Transverse colon (tissue), 4 donors: Measurements from ENCODE around the gene PSKH1. TPM values are rescaled to one million over a fixed set of nuclear protein-coding genes. Genes with fewer than 3 reads are reported as not detected.

Experiments
- DNase-seq: peaks from one replicate; pipeline ENCODE4 v3.0.0-alpha.2; 2019
- H3K27ac ChIP-seq, 4 donors: fragments of 200-600 bp; sonication (generic); 2 replicates each; pipeline ENCODE4 v1.5.1; 2016 to 2018; ENCODE audit warnings: inconsistent platforms in 4 of 4
- H3K27me3 ChIP-seq: fragments of 200-600 bp; sonication (generic); 2 replicates; pipeline ENCODE4 v1.5.1; 2017; ENCODE audit warnings: inconsistent platforms
- H3K36me3 ChIP-seq, 4 donors: fragments of 200-600 bp; sonication (generic); 2 replicates each; pipeline ENCODE4 v1.5.1; 2017 to 2019; ENCODE audit warnings: inconsistent platforms in 4 of 4
- H3K4me1 ChIP-seq, 4 donors: fragments of 200-600 bp; sonication (generic); 2 replicates each; pipeline ENCODE4 v1.5.1; 2017 to 2020; ENCODE audit warnings: inconsistent platforms in 4 of 4
- H3K4me3 ChIP-seq, 4 donors: fragments of 200-600 bp; sonication (generic); 1 replicate in 1 of 4; 2 replicates in 3 of 4; pipeline versions ENCODE4 v1.5.1 to v1.6.1; 2017 to 2019; ENCODE audit warnings: inconsistent platforms in 4 of 4
- H3K9me3 ChIP-seq, 2 donors: fragments of 200-600 bp; sonication (generic); 2 replicates each; pipeline ENCODE4 v1.5.1; 2017 to 2019; ENCODE audit warnings: inconsistent platforms in 2 of 2
- EP300 ChIP-seq: sonication (generic); formaldehyde crosslinking; IDR thresholded peaks from one replicate; pipeline ENCODE4 v1.6.1; 2017; ENCODE audit warnings: antibody characterized with exemption, low read depth
- POLR2A ChIP-seq: fragments of 450-650 bp; IDR thresholded peaks from one replicate; pipeline ENCODE4 v1.6.1; 2016; ENCODE audit warnings: antibody characterized with exemption, mild to moderate bottlenecking, moderate library complexity
- POLR2AphosphoS5 ChIP-seq, 3 donors: sonication (generic); formaldehyde crosslinking; IDR thresholded peaks; one replicate each; pipeline ENCODE4 v1.6.1; 2016; ENCODE audit warnings: antibody characterized with exemption in 3 of 3
- whole genome bisulfite sequencing, 2 donors: methylation state at CpG; one replicate each; pipeline ENCODE4 v1.1.5; 2018; ENCODE audit warnings: low coverage in 1 of 2; 5-methylcytosine and 5-hydroxymethylcytosine counted together
- in situ Hi-C, 4 donors: fragments of 200-750 bp; cut with MboI; loops; one replicate each; pipeline versions ENCODE4 v1.15.0 to v1.15.1; 2017; ENCODE audit warnings: low sequenced_read_pairs in 3 of 4, low pct_ligation_motif_present in 1 of 4, low pct_unique_long_range_greater_than_20kb in 1 of 4
- intact Hi-C: fragments of 100-400 bp; cut with DNase I; formaldehyde crosslinking; loops from one replicate; pipeline ENCODE4 v1.15.1; 2023; ENCODE audit warnings: low total_unique reads
- total RNA-seq, 4 donors: library from RNA; depleted of rRNA; stranded (reverse); fragments of >200 nt; gene quantifications; one replicate each; pipeline ENCODE4 v1.1.0, GENCODE V29; 2016
- TF ChIP-seq, protein P1 (sequence below), 5 experiments: fragments of 200-600 bp in 3 of 5; fragments of 450-650 bp in 2 of 5; sonication (generic) in 3 of 5; IDR thresholded peaks; 1 replicate in 2 of 5; 2 replicates in 3 of 5; pipeline ENCODE4 v1.5.1; 2016 to 2017; ENCODE audit warnings: antibody characterized with exemption in 5 of 5, inconsistent platforms in 3 of 5, mild to moderate bottlenecking in 2 of 5, moderate library complexity in 1 of 5

PSKH1 gene
- total RNA-seq, 4 donors from 2014 or later = 24.1 to 132 (median 56.2) TPM

DNA sequence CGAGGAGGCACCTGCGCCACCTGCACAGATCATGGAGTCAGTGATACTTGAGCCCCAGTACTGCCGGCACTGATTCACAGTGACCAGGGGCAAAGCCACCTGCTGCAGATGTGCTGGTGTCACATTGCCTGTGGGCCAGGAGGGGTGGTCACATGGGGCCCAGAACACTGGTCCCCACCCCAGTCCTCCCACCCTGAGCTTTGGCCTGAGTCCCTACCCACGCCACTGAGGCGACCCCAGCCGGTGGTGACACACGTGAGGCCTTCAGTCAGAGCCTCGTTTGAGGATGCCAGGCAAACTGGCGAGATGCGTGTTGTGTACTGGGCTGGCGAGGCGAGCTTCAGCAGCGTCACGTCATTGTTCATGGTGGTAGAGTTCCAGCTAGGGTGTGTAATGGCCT lies 37.1 kb downstream of the PSKH1 start:
- intact Hi-C loops (no loop called here), in situ Hi-C loops (no loop called here)
- Histone ChIP-seq H3K27ac (no peak overlapping the region), H3K4me3 (no peak overlapping the region), H3K36me3 (peaks cover 0 to 8% (median 4%) of the 10 kb centered on the region in 4 donors), H3K9me3 (no peaks in the 10 kb centered on the region), H3K4me1 (peaks cover 6 to 9% (median 8%) of the 10 kb centered on the region in 4 donors), H3K27me3 (no peaks in the 10 kb centered on the region)
- DNase-seq = no peak
- 97 to 100% methylated on average over 2 to 14 of the region's 14 CpGs for WGBS, 2 donors
- TF ChIP-seq, protein P1, sequence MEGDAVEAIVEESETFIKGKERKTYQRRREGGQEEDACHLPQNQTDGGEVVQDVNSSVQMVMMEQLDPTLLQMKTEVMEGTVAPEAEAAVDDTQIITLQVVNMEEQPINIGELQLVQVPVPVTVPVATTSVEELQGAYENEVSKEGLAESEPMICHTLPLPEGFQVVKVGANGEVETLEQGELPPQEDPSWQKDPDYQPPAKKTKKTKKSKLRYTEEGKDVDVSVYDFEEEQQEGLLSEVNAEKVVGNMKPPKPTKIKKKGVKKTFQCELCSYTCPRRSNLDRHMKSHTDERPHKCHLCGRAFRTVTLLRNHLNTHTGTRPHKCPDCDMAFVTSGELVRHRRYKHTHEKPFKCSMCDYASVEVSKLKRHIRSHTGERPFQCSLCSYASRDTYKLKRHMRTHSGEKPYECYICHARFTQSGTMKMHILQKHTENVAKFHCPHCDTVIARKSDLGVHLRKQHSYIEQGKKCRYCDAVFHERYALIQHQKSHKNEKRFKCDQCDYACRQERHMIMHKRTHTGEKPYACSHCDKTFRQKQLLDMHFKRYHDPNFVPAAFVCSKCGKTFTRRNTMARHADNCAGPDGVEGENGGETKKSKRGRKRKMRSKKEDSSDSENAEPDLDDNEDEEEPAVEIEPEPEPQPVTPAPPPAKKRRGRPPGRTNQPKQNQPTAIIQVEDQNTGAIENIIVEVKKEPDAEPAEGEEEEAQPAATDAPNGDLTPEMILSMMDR (IDR thresholded peaks at IDR 0.05) = no peak
- TF ChIP-seq EP300 = no peak
- no peak for TF ChIP-seq POLR2A

DNA sequence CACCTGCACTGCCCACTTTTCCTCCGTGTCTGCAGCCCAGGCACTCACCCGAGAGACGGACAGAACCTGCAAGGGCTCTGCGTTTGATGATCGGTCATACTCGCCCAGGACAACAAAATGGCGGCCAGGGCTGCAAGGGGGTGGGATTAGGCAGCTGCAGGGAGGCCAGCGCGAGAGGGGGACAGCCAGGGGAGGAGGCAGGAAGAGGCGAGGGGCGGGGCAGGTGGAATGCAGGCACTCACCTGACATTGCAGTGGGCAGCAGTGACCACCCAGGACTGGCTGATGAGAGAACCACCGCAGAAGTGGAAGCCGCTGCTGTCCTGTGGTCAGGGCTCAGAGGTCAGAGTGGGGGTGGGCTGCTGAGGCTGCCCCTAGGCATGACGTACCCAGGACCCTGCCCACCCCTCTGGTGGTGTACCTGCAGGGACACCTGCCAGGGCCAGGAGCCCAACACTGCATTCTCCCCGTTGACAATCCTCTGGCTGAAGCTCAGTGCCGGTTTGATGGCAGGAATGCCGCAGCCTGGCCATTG lies 37.7 kb downstream of the PSKH1 start:
- intact Hi-C loops = no loop called here
- Histone ChIP-seq H3K9me3 (no peaks in the 10 kb centered on the region), H3K4me3 (no peak overlapping the region), H3K27me3 (no peaks in the 10 kb centered on the region), H3K4me1 (peaks cover 9 to 12% (median 11%) of the 10 kb centered on the region in 4 donors), H3K36me3 (peaks cover 0 to 8% (median 4%) of the 10 kb centered on the region in 4 donors), H3K27ac (no peak overlapping the region)
- DNase-seq = no peak
- TF ChIP-seq POLR2A (no peak), EP300 (no peak), POLR2AphosphoS5 (IDR thresholded peaks at IDR 0.05) (no peak)
- TF ChIP-seq, protein P1 (IDR thresholded peaks at IDR 0.05) = no peak
- in situ Hi-C loops = no loop called here
- WGBS, 2 donors = 93% methylated on average over 17 of the region's 17 CpGs; no CpG with 5 or more reads in 1 of the 2 donors

DNA sequence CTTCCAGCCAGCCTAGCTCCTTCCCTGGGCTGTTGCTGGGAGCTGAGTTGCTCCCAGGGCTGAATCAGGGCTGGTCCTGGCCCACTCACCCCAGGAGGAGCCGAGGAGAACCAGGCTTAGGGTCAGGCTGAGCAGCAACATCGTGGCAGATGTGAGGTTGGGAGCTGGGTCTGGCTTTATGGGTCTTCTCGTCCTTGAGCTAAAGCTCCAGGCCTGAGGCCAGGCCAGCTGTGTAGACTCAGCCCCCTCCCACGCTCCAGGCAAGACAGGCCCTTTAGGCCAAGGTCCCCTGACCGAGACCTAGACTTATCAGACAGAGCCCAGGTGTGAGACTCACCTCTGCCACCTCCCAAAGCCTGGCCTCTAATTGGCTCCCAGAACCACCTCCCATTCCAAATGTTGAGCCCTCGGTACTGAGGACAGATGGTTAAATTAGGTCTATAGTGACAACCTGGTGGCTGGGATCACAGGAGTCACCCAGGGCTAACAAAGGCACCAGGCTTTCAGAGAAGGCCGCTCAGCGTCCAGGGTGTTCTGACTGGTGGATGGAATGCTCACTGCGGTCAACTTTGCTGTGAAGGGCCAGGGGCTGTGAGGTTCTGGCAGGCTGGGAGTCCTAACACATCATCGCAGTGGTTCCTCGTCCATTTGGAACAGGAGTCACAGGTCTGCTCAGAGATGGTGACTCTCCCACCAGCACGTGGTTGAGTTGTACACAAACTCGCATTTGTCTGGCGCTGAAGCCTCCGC lies 38.8 kb downstream of the PSKH1 start, which contains the start of gene CTRL:
Gene CTRL (minus strand): TSS at position 151 of the 750 bp plus-strand sequence. CDS start 10 bp downstream, at position 141.
- intact Hi-C loops (no loop called here), in situ Hi-C loops (no loop called here)
- Histone ChIP-seq H3K27ac (no peak within 1 kb of the TSS), H3K27me3 (no peaks in the 10 kb centered on the region), H3K9me3 (no peaks in the 10 kb centered on the region), H3K36me3 (peaks cover 0 to 8% (median 4%) of the 10 kb centered on the region in 4 donors), H3K4me3 (no peak within 1 kb of the TSS), H3K4me1 (peaks cover 9 to 13% (median 12%) of the 10 kb centered on the region in 4 donors)
- TF ChIP-seq, protein P1 (IDR thresholded peaks at IDR 0.05) = no peak
- no peak for TF ChIP-seq POLR2AphosphoS5 (IDR thresholded peaks at IDR 0.05)
- TF ChIP-seq EP300 = no peak
- no peak for TF ChIP-seq POLR2A
- 88% methylated on average over 15 of the region's 15 CpGs; no CpG with 5 or more reads in 1 of the 2 donors for WGBS, 2 donors
- no peak for DNase-seq

DNA sequence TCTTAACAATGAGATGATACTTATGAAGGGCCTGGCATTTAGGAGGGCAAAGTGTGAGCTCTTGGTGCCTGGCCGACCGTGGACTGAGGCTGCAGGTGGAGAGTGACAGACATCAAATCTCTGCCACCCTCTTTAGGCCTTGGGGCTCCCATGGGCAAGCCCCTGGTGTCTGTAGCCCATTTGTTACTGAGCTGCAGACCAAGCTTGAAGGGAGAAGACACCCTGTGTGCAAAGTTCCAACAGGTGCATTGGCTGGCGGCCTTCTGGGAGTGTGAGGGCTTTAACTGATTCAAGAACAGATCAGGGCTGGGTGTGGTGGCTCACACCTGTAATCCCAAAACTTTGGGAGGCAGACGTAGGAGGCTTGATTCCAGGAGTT lies 39.4 kb downstream of the PSKH1 start:
- Histone ChIP-seq H3K4me1 (peaks cover 15 to 19% (median 18%) of the 10 kb centered on the region in 4 donors), H3K27me3 (no peaks in the 10 kb centered on the region), H3K36me3 (peaks cover 0 to 7% (median 3%) of the 10 kb centered on the region in 4 donors), H3K9me3 (no peaks in the 10 kb centered on the region), H3K27ac (no peak overlapping the region), H3K4me3 (no peak overlapping the region)
- intact Hi-C loops (no loop called here), in situ Hi-C loops (no loop called here)
- DNase-seq = no peak
- TF ChIP-seq POLR2AphosphoS5 (IDR thresholded peaks at IDR 0.05) (no peak), POLR2A (no peak), EP300 (no peak)
- TF ChIP-seq, protein P1 (IDR thresholded peaks at IDR 0.05) = no peak
- WGBS, 2 donors = 87% methylated on average over 4 of the region's 4 CpGs; no CpG with 5 or more reads in 1 of the 2 donors
